Peyer's patch (tissue), 4 donors: ENCODE measurements around the gene RAB15.

ENCODE experiments used
- POLR2A ChIP-seq, 2 donors: fragments of 450-650 bp; IDR thresholded peaks; one replicate each; pipeline ENCODE4 v1.5.1; 2017; ENCODE audit warnings: antibody characterized with exemption in 2 of 2, mild to moderate bottlenecking in 2 of 2, moderate library complexity in 2 of 2
- TF ChIP-seq, protein P1 (sequence below), 6 experiments: fragments of 450-650 bp in 4 of 6; fragments of 200-600 bp in 2 of 6; sonication (generic) in 1 of 6; IDR thresholded peaks; one replicate each; pipeline ENCODE4 v1.5.1; 2017 to 2019; ENCODE audit warnings: antibody characterized with exemption in 6 of 6, mild to moderate bottlenecking in 3 of 6, moderate library complexity in 1 of 6

DNA sequence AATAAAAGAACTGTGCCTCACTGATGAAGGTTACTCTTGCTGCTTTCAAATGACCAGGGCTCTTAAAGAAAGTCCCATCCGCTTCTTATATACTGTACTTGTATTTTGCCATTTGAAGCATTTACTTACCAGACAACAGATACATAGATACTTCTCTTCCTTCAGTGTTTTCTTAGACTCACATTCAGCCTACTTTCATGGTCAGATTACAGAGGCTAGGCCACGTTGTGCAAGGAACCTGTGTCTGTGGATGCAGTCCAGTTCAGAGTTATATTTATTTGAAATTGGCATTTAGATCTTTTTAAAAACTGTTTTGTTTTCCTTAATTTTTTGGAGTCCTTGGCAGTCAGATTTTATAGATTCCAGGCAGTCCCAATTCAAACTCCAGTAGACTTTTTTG is 51.7 kb downstream of the RAB15 start:
- no peak for TF ChIP-seq POLR2A (IDR thresholded peaks at IDR 0.05)
- TF ChIP-seq, protein P1, sequence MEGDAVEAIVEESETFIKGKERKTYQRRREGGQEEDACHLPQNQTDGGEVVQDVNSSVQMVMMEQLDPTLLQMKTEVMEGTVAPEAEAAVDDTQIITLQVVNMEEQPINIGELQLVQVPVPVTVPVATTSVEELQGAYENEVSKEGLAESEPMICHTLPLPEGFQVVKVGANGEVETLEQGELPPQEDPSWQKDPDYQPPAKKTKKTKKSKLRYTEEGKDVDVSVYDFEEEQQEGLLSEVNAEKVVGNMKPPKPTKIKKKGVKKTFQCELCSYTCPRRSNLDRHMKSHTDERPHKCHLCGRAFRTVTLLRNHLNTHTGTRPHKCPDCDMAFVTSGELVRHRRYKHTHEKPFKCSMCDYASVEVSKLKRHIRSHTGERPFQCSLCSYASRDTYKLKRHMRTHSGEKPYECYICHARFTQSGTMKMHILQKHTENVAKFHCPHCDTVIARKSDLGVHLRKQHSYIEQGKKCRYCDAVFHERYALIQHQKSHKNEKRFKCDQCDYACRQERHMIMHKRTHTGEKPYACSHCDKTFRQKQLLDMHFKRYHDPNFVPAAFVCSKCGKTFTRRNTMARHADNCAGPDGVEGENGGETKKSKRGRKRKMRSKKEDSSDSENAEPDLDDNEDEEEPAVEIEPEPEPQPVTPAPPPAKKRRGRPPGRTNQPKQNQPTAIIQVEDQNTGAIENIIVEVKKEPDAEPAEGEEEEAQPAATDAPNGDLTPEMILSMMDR (IDR thresholded peaks at IDR 0.05): no peak
